ELF-1 (cell line): ENCODE results near the gene ZMYND8.

Experiments used
- DNase-seq: peaks from one replicate; pipeline ENCODE4 v3.0.0-alpha.2; 2016; ENCODE audit warnings: low read depth, low spot score

Gene ZMYND8

DNA sequence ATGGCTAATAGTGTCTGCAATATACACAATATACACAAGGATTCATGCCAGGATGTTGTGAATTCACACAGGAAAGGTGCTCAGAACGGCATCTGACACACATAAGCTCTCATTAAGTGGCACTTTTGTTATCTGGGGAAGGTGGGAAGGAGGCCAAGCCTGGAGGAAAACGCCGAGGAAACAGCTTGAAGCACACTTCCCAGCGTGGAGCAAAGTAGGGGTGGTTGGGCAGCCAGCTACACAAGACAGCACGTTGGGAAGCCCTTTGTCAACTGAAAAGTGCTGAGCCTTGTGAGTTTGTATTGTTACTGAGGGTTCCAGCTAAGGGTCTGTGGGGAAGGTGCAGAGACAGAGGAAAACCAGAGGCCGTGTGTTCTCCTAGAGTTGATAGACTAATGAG lies 181.0 kb downstream of the ZMYND8 start:
- peak; percentile 30 for DNase-seq

DNA sequence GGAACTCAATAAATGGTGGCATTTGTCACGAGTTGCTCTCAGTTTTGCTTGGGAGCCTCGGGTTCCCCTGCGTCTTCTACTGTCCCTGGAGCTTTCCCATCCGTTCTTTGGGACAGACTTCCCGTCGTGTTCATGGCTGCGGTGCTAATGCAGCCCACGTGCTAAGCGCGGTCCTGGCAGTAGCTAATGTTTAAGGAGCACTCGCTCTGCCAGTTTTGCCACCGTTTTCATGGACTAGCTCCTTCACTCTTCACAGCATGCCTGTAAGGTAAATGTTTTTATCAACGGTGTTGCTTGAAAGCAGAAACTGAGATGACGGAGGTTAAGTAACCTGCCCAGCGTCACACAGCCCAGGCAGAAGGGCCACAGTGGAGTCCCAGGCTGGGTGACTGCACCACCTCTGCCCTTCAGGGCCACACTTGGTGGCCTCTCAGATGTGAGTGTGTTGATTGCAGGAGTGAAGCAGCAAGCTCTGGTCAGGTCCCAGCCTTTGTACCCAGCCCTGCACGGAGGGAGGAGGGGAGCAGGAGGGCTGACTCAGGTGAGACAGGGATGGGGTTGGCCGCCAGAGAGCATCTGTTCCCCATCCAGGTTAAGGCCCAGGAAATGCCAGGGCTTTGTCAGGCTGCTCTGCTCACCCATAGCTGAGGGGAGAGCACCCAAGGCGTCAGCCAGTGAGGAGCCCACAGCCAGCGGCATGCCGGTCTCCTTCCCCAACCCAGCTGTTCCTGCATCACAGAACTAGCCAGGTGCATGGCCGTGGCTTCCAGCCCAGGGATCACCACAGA lies 181.8 kb downstream of the ZMYND8 start:
- no peak for DNase-seq

DNA sequence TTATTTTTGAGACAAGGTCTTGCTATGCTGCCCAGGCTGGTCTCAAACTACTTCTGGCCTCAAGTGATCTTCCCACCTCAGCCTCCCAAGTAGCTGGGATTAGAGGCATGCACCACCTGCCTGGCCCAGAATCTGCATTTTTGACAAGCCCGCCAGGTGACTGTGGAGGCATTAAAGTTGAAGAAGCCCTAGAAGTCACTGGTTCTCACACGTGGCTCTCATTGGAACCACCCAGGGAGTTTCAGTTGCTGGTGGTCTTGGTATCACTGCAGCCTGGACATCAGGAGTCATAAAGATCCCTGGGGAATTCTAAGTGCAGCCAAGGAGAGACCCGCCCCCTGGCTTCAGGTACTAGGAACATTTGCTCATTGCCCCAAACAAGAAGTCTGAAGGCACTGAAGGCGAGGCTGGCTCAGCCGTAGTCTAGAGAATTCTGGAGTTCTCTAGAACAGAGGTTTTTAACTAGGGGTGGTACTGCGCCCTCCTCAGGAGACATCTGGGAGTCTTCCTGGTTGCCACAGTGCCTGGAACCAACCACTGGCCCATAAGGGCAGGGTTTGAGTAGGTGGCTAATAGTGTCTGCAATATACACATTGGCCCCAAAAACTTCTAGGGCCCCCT lies 182.8 kb downstream of the ZMYND8 start:
- peak; percentile 30 for DNase-seq

DNA sequence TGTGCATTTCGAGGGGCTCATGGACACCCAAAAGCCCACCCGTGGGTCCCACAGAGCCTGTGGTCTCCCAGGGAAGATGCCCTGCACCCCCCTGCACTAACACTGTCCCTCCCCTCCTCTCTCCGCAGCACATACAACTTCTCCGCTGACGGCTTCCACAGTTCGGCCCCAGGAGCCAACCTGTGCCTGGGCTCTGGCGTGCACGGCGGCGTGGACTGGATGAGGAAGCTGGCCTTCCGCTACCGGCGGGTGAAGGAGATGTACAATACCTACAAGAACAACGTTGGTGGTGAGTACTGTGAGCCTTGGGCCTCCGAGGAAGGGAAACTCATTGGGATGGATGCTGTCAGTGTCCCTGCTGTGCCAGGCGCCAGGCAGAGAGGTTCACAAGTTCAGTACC lies 183.9 kb downstream of the ZMYND8 start:
- no peak for DNase-seq

DNA sequence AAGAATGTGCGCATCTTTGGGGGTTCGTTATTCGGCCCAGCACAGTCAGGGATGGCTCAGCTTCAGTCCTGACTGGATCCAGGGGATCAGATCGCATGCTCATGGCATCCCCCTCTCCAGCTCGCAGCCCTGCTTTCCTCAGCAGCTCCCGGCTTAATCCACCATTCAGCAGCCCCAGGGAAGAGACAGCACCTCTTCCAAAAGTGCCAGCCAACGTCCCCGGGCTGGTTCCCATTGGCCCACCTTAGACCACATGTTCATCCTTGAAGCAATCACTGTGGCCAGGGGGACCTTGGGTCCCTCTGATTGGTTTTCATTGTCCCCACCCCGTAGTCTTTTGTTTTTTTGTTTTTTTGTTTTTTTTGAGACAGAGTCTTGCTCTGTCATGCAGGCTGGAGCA lies 188.7 kb downstream of the ZMYND8 start:
- peak; percentile 35 for DNase-seq

DNA sequence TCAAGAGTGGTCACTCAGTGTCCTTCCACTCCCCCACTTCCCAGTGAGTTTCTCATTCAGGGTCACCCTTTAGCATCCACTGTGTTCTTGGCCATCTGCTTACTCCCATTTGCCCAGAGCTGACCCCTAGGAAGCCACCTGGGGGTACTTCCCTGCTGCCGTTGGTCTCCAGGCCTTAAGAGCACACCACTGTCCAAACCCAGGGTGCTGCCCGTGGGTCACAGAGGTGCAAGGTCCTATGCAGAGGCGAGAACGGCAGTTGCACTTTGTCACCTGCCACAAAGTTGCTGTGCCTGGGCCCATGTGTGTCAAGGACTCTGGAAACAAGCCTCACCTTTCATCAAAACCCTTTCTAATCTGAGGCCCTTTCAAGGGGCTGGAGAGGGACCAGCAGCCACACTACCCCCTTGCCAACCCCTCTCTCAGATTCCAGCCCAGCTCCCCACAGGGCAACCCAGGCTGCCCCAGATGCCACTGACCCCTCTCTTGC lies 191.1 kb downstream of the ZMYND8 start:
- DNase-seq = no peak

DNA sequence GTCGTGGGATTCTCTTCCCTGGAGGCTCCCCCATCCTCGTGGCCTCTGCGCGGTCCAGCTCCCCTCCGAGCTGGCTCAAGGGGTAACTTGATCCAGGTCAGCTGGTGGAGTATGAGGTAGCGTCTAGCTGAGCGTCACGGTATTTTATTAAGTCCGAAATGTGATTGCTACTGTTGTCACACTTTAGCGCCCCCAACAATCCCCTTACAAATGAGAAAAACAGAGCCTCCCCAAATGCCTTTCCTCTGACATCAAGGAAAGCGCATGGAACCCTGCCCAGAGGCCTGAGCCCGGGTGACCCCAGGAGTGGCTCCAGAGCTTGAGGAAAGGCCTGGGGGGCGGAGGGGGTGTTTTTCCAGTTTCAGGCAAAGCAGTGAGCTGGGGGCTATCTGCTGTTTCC lies 192.4 kb downstream of the ZMYND8 start:
- DNase-seq = no peak

DNA sequence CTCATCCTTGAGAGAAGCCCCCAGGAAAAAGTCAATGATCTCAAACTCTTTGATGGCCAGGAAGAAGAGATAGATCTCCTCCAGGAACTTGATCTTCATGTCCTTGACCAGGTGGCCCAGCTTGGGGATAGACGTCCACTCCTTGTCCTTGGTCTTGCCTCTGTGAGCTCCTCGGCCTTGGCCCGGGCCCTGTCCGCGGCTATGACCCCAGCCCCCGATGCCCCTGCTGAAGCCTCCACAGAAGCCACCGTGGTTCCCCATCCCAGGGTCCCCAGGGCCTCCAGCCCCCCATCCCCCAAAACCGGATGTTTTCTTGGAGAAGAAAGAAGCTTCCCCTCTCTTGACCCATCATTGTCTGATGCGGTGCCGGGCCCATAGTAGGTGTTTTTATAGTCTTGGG lies 195.1 kb downstream of the ZMYND8 start:
- no peak for DNase-seq

DNA sequence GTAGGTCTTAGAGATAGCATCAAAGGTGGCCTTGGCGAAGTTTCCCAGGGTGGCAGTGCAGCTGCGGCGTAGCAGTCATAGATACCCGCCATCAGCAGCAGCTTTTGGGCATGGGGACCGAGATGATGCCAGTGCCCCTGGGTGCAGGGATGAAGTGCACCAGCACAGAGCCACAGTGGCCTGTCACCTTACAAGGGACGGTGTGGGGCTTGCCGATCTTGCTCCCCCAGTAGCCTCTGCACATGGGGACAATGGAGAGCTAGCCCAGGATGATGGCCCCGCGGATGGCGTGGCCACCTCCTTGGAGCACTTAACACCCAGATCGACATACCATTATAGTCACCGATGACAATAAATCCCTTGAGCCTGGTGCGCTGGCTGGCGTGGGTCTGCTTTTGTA lies 195.5 kb downstream of the ZMYND8 start:
- no peak for DNase-seq

DNA sequence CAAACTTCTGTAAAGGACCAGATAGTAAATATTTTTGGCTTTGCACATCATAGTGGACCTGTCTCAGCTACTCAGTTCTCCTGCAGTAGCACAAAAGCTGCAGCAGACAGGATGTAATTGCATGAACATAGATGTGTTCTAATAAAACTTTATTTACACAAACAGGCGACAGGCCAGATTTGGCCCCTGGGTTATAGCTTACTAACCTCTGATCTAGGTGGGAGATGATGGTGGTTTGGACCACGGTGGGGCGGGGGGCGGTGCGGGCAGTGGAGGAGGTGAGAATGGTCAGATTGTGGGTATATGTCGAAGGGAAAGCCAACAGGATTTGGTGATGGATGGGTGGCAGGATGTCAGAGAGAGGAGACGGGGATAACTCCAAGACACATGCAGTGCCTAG lies 196.3 kb downstream of the ZMYND8 start:
- DNase-seq = no peak
